NCI-H1694 (cell line): ENCODE results near the gene ZGPAT.
A peak's percentile ranks its signal among the peaks of the same experiment; 100 is the strongest.

Experiments
- DNase-seq: peaks from one replicate; lab custom pipeline; 2025; lab: John Stamatoyannopoulos, UW

ZGPAT gene

GRCh38 chr20:63734111-63734945 lies 26.5 kb downstream of the ZGPAT start:
- DNase-seq: no peak

- DNase-seq: peak; percentile 5
Observed at GRCh38 chr20:63734946-63735858, 27.4 kb downstream of the ZGPAT start.

DNA sequence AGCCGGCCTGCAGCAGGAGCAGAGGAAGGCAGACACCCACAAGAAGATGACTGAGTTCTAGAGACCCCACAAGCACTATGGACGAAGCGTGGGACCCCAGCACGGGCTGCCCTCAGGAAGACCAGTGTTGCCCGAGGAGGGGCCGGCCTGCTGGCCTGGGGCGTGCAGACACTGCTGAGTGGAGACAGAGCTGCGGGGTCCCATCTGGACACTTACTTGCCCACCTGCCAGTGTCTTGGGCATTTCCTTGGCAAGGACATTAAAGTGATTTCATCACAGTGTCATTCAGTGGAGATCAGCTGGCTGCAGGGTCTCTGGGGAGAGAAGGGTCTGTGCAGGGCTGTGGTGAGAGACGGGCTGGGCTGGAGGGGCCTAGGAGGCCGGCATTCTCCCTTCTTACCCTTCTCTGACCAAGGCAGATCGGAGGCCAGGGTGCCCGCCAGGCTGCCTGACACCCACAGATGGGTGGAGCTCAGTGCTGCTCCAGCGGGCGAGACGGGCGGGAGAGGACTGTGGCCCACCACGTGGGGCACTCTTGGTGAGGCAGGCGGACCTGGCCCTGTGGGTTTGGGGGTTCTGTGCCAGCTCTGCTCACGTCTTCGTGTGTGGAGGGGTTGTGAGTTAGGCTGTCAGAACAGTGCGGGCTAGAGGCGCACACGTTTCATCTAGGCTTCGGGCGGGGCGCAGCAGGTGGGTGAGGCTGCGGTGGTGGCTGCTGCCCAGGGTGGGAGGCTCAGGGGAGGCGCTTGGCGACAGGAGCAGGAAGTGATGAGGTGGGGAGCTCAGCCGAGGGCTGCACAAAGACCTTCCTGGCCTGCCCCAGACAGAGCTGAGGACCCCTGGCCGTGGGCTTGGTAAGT lies 28.2 kb downstream of the ZGPAT start, which contains the start of gene LIME1:
Gene LIME1 (plus strand): TSS at position 806 of the 860 bp plus-strand sequence. CDS start 886 bp downstream, outside the sequence.
- no peak for DNase-seq

DNA sequence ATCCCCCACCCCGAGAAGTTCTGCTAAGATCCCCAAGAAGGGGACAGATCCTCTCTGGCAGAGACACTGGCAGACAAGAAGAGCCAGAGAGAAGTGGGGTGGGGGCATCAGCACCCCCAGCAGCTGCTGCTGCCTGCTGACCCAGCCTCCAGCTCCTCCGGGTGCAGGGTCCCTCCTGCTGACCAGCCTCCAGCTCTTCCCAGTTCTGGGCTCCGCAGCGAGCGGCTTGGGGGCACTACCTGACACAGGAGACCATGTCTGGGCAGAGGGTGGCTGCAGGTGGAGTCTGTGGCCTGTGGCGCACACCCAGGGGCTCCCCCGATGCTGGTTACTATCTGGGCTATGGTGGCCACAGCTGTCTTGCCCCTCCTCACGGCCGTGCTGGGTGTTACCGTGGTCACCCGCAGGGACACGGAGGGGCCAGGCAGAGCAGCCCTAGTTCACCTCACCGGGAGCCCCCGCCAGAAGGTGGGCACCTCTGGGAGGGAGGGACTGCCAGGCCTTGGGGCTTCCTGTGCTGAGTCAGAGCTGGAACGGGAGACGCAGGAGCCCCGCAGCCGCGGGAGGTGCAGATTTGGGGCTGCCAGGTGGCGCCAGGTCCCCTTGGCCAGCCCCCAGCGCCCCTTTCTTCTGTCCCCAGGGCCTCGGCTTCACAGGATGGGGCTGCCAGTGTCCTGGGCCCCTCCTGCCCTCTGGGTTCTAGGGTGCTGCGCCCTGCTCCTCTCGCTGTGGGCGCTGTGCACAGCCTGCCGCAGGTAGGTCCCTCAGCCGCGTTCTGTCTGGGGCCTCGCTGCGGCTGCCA lies 29.3 kb downstream of the ZGPAT start:
- no peak for DNase-seq

GRCh38 chr20:63737695-63737944 lies 29.8 kb downstream of the ZGPAT start:
- DNase-seq: no peak

DNA sequence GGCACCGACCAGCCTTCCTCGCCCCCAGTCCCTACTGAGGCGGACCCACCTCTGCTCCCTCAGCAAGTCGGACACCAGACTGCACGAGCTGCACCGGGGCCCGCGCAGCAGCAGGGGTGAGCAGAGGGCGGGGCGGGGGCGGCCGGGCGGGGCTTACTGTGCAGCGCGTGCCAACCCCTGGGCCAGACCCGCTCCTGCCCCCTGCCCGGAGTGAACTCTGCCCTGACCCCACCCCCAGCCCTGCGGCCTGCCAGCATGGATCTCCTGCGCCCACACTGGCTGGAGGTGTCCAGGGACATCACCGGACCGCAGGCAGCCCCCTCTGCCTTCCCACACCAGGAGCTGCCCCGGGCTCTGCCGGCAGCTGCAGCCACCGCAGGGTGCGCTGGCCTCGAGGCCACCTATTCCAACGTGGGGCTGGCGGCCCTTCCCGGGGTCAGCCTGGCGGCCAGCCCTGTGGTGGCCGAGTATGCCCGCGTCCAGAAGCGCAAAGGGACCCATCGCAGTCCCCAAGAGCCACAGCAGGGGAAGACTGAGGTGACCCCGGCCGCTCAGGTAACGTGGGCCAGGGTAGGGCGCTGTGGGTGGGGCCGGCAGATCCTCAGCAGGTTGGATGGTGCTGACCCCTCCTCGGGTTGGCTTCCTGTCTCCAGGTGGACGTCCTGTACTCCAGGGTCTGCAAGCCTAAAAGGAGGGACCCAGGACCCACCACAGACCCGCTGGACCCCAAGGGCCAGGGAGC lies 30.3 kb downstream of the ZGPAT start:
- DNase-seq: no peak

GRCh38 chr20:63738687-63739129 lies 30.9 kb downstream of the ZGPAT start:
- no peak for DNase-seq

DNA sequence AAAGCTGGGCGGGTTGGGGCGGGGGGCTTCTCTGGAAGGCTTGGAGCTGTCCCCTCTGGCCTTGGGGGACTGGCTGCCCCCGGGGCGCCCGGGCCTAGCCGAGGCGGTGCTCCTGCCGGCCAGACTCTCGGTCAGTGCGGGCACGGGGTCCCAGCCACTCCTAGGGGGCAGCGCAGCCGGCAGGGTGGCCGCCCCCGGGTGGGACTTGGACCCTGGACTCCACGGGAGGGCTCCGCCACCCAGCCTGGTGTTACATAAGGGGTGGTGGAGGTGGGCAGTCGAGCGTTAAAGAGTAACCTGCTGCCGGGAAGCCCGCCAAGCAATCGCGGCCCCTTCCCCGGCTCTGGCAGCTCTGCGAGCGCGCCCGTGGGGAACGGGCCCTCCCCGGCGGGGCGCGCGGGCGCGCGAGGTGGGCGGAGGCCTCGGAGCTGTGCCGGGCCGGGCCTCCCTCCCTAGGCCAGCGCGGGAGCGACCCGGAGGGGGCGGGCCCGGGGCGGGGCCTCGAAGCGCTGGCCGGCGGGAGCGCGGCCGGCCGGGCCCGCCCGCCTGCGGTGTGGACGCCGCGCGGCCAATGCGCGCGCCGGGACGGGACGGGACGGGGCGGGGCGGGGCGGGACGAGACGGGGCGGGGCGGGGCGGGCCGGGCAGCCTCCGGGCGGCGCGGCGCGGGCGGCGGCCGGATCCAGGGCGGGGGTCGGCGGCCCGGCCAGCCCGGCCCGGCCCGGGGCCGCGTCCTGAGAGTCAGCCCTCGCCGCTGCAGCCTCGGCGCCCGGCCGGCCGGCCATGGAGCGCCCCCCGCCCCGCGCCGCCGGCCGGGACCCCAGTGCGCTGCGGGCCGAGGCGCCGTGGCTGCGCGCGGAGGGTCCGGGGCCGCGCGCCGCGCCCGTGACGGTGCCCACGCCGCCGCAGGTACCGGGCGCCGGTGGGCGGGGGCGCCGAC lies 31.6 kb downstream of the ZGPAT start, which contains the start of gene SLC2A4RG:
Gene SLC2A4RG (plus strand): TSS at position 647 of the 940 bp plus-strand sequence. CDS start 137 bp downstream, at position 784.
- DNase-seq: peak; percentile 16

DNA sequence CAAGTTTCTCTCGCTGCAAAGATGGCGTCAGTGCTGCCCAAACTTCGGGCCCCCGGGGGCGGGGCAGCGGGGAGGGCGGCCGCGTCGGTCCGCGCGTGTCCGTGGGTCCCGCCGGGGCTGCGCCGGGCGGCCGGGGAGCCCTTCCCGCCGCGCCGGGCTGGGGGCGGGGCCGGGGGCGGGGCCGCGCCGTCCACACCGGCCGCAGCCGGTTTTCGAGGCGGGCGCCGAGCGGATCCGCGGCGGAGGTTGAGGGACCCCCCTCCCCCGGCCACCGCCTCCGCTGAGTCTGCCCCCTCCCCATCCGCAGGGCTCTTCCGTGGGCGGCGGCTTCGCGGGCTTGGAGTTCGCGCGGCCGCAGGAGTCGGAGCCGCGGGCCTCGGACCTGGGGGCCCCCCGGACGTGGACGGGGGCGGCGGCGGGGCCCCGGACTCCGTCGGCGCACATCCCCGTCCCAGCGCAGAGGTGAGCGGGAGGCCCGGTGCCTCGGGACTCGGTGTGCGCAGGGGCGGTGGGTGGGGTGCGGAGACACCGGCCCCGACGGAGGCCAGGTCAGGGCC lies 32.3 kb downstream of the ZGPAT start:
- DNase-seq: no peak

DNA sequence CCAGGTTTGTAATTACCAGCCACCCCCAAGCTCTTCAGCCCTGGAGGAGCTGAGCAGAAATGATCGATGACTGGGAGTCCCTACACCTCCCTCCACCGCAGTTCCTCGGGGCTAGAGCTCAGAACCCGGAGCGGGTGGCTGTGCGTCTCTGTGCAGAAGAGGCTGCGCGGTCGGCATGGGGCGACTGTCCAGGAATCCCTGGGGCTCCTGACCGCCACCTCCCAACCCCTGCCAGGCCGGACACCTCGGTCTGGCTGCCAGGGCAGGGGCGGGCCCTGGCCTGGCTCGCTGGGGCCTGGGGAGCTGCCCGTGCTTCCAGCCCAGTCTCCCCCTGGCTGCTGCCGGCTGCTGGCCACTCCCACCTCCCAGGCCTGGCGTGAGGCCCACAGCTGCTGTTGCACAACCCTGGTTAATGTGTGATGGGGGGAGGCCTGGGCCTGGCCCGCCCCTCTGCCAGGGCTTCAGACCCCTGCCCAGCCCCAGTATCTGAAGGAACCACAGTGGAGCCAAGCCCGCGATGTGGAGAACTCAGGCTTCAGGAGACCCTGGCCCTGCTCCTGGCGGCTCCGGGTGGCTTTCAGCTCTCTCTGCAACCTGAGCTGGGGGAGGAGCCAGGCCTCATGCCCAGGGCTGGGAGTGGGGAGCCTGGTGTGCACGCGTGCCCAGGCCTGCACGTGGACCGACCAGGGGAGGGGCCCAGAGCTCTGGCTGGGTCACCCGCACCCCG lies 33.0 kb downstream of the ZGPAT start:
- peak; percentile 26 for DNase-seq

GRCh38 chr20:63741354-63741675 lies 33.5 kb downstream of the ZGPAT start:
- DNase-seq: no peak

- no peak for DNase-seq
Observed at GRCh38 chr20:63741676-63742380, 34.0 kb downstream of the ZGPAT start.

- no peak for DNase-seq
Observed at GRCh38 chr20:63742381-63743024, 34.7 kb downstream of the ZGPAT start.

GRCh38 chr20:63743210-63743970 lies 35.6 kb downstream of the ZGPAT start:
- no peak for DNase-seq

DNA sequence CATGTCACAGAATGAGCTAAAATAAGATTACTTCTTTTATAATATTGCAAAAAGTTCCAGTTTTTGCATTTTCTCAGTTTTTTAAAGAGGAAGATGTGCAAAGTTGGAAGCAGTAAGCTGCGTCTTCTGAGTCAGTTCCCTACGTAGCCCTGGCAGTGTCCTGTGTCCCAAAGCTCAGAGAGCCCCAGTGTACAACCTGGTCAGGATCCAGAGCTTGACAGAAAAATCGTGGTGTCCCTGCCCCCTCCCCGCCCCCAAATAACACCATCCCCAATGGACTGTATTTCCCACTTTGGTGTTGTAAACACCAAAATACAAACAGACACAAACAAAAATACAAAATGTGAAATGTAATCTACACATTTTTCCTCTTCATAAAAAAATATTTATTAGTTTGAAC lies 36.3 kb downstream of the ZGPAT start:
- no peak for DNase-seq
